Vagina (tissue), 2 donors: ENCODE measurements around the gene MTF1. TPM values are rescaled to one million over a fixed set of nuclear protein-coding genes. Genes with fewer than 3 reads are reported as not detected.
"Not testable (repeated sequence)": the region's sequence is repeated elsewhere in the genome, so short reads cannot be mapped to it uniquely, and the experiment has no call there.

Experiments
- DNase-seq, 2 donors: peaks; one replicate each; pipeline ENCODE4 v3.0.0-alpha.2; 2017; ENCODE audit errors: extremely low spot score in 2 of 2
- H3K27ac ChIP-seq: fragments of 200-600 bp; sonication (generic); one replicate; pipeline ENCODE4 v1.5.1; 2019
- H3K27me3 ChIP-seq: fragments of 200-600 bp; sonication (generic); one replicate; pipeline ENCODE4 v1.5.1; 2019
- H3K36me3 ChIP-seq, 2 donors: fragments of 200-600 bp; sonication (generic); one replicate each; pipeline ENCODE4 v1.5.1; 2017 to 2019
- H3K4me1 ChIP-seq: fragments of 200-600 bp; sonication (generic); one replicate; pipeline ENCODE4 v1.5.1; 2019
- H3K4me3 ChIP-seq, 2 donors: fragments of 200-600 bp; sonication (generic); 1 replicate in 1 of 2; 2 replicates in 1 of 2; pipeline ENCODE4 v1.5.1; 2016 to 2019
- H3K9me3 ChIP-seq: fragments of 200-600 bp; sonication (generic); one replicate; pipeline ENCODE4 v1.5.1; 2019
- POLR2A ChIP-seq, 2 donors: fragments of 450-650 bp; IDR thresholded peaks; one replicate each; pipeline ENCODE4 v1.6.1; 2017; ENCODE audit warnings: antibody characterized with exemption in 2 of 2, mild to moderate bottlenecking in 2 of 2, moderate library complexity in 2 of 2
- POLR2AphosphoS5 ChIP-seq, 2 donors: sonication (generic); formaldehyde crosslinking; IDR thresholded peaks; one replicate each; pipeline ENCODE4 v1.9.0; 2017; ENCODE audit warnings: antibody characterized with exemption in 2 of 2, mild to moderate bottlenecking in 2 of 2, low read depth in 1 of 2; ENCODE audit not compliant: insufficient read depth in 1 of 2
- intact Hi-C: fragments of 100-400 bp; cut with DNase I; formaldehyde crosslinking; loops from one replicate; pipeline ENCODE4 v1.15.1; 2023
- total RNA-seq: library from RNA; depleted of rRNA; stranded (reverse); fragments of >200 nt; gene quantifications from one replicate; pipeline ENCODE4 v1.2.3, GENCODE V29; 2016
- TF ChIP-seq, protein P1 (sequence below), 3 experiments: fragments of 450-650 bp in 2 of 3; fragments of 200-600 bp in 1 of 3; sonication (generic) in 1 of 3; IDR thresholded peaks; one replicate each; pipeline ENCODE4 v1.5.1; 2017 to 2019; ENCODE audit warnings: antibody characterized with exemption in 3 of 3, mild to moderate bottlenecking in 2 of 3, moderate library complexity in 2 of 3

The MTF1 gene
- total RNA-seq, 1 donor from 2014 or later: 9.3 TPM

DNA sequence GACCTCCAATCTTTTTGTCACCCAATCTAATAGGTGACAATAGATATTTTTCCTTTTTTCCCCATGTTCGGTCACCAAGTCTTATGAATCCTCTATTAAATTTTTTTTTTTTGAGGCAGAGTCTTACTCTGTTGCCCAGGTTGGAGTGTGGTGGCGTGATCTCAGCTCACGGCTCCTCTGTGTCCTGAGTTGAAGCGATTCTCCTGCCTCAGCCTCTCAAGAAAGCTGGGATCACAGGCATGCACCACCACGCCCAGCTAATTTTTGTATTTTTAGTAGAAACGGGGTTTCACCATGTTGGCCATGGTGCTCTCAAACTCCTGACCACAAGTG is 42.5 kb upstream of the MTF1 start:
- no peaks in the 10 kb centered on the region for H3K4me1 ChIP-seq
- TF ChIP-seq, protein P1, sequence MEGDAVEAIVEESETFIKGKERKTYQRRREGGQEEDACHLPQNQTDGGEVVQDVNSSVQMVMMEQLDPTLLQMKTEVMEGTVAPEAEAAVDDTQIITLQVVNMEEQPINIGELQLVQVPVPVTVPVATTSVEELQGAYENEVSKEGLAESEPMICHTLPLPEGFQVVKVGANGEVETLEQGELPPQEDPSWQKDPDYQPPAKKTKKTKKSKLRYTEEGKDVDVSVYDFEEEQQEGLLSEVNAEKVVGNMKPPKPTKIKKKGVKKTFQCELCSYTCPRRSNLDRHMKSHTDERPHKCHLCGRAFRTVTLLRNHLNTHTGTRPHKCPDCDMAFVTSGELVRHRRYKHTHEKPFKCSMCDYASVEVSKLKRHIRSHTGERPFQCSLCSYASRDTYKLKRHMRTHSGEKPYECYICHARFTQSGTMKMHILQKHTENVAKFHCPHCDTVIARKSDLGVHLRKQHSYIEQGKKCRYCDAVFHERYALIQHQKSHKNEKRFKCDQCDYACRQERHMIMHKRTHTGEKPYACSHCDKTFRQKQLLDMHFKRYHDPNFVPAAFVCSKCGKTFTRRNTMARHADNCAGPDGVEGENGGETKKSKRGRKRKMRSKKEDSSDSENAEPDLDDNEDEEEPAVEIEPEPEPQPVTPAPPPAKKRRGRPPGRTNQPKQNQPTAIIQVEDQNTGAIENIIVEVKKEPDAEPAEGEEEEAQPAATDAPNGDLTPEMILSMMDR (IDR thresholded peaks at IDR 0.05): no peak
- TF ChIP-seq POLR2AphosphoS5 (IDR thresholded peaks at IDR 0.05; ENCODE audit: insufficient read depth in 1 of 2, low read depth in 1 of 2): no peak
- no peak for TF ChIP-seq POLR2A (IDR thresholded peaks at IDR 0.05)
- no peaks in the 10 kb centered on the region for H3K27me3 ChIP-seq
- H3K9me3 ChIP-seq: no peaks in the 10 kb centered on the region
- DNase-seq: no peak
- H3K36me3 ChIP-seq: no peaks in the 10 kb centered on the region
- intact Hi-C loops: no loop called here
- H3K27ac ChIP-seq: no peak overlapping the region
- no peak overlapping the region for H3K4me3 ChIP-seq

DNA sequence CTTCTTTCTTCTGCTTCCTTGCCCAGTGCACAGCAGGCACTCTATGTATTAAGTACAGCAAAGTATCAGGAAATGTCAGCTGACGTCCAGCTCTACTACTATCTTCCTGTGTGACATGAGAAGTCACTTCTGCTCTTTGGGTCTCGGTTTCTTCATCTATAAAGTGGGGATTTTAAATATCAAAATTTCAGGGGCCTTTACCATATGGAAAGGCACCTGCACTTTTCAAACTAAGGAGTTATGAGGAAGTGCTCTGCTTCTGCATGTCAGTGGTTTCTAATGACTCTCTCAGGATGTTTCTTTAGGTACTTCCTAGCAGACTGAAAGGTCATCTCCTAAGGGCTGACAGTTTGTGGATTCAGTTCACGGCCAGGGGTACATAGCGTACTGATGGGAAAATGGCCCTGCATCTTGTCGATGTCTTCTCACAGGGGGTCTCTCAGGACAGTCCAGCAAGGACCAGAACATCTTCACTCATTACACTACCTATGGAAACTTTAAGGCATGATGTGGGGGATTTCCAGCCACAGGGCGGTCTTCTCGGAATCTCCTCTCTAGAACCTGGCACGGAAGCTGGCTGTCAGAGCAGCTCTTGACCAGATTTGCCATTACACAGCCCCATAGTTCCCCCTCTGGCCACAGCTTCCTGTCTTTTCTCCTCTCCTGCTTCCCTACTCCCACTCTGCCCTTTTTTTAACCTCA is 42.0 kb upstream of the MTF1 start:
- H3K4me1 ChIP-seq: no peaks in the 10 kb centered on the region
- H3K9me3 ChIP-seq: no peaks in the 10 kb centered on the region
- no peaks in the 10 kb centered on the region for H3K36me3 ChIP-seq
- no peak for DNase-seq
- no peaks in the 10 kb centered on the region for H3K27me3 ChIP-seq
- intact Hi-C loops: no loop called here
- H3K4me3 ChIP-seq: no peak overlapping the region
- no peak overlapping the region for H3K27ac ChIP-seq
- TF ChIP-seq POLR2A (IDR thresholded peaks at IDR 0.05) (no peak), POLR2AphosphoS5 (IDR thresholded peaks at IDR 0.05; ENCODE audit: insufficient read depth in 1 of 2, low read depth in 1 of 2) (no peak)
- TF ChIP-seq, protein P1 (IDR thresholded peaks at IDR 0.05): no peak

DNA sequence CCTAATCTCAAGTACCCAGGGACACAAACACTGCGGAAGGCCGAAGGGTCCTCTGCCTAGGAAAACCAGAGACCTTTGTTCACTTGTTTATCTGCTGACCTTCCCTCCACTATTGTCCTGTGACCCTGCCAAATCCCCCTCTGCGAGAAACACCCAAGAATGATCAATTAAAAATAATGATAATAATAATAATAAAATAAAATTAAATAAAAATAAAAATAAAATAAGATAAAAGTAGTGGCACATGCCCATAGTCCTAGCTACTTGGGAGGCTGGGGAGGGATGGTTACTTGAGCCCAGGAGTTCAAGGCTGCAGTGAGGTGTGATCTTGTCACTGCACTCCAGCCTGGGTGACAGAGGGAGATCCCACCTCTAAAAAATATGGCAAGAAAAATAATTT is 38.2 kb upstream of the MTF1 start:
- H3K36me3 ChIP-seq, H3K27me3 ChIP-seq, DNase-seq, H3K9me3 ChIP-seq, intact Hi-C loops, H3K4me3 ChIP-seq, H3K27ac ChIP-seq, H3K4me1 ChIP-seq: not testable (repeated sequence)

DNA sequence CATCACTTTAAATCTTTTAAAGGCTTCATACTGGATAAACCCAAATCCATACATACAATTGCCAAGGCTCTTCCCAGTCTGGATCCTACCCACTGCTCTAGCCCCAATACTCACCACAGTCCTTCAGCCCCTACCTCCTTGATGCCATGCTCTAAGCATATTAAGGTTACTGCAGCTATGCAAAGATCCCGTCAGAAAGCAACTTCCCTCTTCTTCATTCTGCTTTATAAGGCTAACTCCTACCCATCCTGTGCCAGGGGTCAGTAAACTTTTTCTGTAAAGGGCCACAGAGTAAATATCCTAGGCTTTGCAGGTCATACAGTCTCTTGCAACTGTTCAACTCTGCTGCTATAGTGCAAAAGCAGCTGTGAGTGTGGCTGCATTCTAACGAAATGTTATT is 34.3 kb upstream of the MTF1 start:
- Histone ChIP-seq H3K27ac (no peak overlapping the region), H3K36me3 (peaks cover 0 to 15% of the 10 kb centered on the region in 2 donors), H3K4me1 (no peaks in the 10 kb centered on the region), H3K27me3 (no peaks in the 10 kb centered on the region), H3K4me3 (no peak overlapping the region), H3K9me3 (no peaks in the 10 kb centered on the region)
- no peak for DNase-seq
- intact Hi-C loops: no loop called here
- TF ChIP-seq, protein P1 (IDR thresholded peaks at IDR 0.05): no peak
- TF ChIP-seq POLR2A (IDR thresholded peaks at IDR 0.05): no peak
- TF ChIP-seq POLR2AphosphoS5 (IDR thresholded peaks at IDR 0.05; ENCODE audit: insufficient read depth in 1 of 2, low read depth in 1 of 2): no peak

DNA sequence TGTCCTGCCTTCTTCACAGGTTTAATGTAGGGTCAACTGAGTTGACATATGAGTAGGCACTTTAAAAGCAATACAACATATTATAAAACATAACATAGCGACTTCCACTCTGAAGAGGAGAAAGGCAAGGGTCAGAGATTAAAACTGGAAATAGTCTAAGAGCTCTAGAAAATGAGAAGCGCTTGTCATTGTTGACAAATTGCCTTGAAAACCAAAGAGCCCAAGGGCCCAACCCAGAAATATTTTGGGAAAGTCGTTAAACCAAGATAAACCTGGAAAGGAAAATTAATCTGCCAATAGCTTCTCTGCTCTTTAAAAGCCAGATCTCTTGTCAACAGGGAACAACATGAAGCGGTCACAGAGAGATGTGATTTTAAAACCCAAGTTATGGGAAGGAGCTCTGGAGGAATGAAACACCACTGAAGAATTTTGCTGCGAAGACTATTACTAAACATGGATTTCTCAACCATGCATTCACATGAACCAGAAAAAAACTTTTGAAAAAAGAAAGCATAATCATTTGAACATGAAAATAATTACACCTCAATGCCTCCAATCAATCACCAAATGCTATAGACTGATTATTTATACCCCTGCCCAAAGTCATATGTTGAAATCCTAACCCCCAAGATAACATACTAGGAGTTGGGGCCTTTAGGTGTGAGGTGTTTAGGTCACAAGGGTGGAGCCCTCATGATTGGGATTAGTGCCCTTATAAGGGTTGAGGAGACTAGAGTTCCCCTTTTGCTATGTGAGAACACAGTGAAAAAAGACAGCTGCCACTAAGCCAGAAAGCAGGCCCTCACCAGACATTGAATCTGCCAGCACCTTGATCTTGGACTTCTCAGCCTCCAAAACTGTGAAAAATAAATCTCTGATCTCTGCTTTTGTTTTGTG is 33.0 kb upstream of the MTF1 start:
- TF ChIP-seq POLR2AphosphoS5 (IDR thresholded peaks at IDR 0.05; ENCODE audit: insufficient read depth in 1 of 2, low read depth in 1 of 2) (no peak), POLR2A (IDR thresholded peaks at IDR 0.05) (no peak)
- TF ChIP-seq, protein P1 (IDR thresholded peaks at IDR 0.05): no peak
- H3K36me3 ChIP-seq: peaks cover 0 to 27% of the 10 kb centered on the region in 2 donors
- no peak overlapping the region for H3K4me3 ChIP-seq
- intact Hi-C loops: no loop called here
- H3K4me1 ChIP-seq: no peaks in the 10 kb centered on the region
- DNase-seq: no peak
- no peaks in the 10 kb centered on the region for H3K27me3 ChIP-seq
- H3K9me3 ChIP-seq: no peaks in the 10 kb centered on the region
- no peak overlapping the region for H3K27ac ChIP-seq
